ENCODE data around the gene PSMC3.

PSMC3 gene

DNA sequence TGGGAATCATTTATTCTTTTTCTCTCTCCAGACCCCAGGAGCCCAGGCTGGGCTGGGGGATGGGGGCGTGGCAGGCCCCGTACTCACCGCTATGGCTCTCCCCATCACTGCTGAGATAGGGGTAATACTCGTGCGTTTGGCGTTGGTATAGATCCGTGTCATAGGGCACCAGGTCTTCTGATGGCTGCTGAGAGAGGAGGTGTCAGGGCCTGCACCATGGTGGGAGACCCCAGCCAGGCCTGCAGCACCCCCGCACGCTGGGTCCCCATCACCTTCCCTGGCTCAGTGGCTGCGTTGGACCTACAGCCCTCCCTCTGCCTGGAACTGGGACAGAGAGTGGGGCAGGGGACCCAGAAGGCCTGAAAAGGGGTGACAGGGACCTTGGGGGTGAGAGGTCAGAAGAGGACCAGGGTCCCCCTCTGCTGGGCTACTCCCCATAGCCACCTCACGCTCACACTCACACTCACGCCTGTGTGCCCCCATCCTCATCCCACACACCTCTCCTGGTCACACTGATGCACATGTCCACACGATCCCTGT lies 50.6 kb downstream of the PSMC3 start:
- DNase-seq (ENCODE audit: low read depth): no peak

DNA sequence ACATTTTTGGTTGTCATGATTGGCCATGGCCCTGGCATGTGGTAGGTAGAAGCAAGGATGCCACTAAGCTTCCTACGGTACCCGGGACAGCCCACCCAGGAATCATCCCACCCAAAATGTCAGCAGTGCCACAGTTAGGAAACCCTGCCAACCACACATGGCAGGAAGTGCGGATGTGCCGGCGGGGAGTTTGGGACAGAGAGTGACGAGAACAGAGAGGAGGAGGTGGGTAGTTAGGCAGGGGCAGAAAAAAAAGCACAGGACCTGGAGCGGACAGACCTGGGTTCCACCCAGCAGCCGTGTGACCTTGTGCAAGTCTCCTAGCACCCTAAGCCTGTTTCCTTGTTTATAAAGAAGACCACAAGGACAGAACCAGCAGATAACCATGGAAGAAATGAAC lies 51.2 kb downstream of the PSMC3 start:
- DNase-seq (ENCODE audit: low read depth): no peak

DNA sequence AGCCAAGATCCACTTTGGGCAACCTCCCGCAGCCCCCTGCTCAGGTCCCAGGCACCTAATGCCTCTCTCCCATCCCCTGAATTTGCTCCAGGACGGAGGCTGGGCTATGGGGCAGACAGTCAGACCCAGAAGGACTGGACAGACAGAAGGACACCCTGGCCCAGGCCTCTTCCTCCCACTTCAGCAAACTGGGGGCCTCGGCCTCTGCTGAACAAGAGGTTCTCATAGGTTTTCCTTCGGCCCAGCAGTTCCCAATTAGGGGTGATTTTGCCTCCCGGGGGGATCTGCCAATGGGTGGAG lies 51.6 kb downstream of the PSMC3 start:
- DNase-seq (ENCODE audit: low read depth): no peak

DNA sequence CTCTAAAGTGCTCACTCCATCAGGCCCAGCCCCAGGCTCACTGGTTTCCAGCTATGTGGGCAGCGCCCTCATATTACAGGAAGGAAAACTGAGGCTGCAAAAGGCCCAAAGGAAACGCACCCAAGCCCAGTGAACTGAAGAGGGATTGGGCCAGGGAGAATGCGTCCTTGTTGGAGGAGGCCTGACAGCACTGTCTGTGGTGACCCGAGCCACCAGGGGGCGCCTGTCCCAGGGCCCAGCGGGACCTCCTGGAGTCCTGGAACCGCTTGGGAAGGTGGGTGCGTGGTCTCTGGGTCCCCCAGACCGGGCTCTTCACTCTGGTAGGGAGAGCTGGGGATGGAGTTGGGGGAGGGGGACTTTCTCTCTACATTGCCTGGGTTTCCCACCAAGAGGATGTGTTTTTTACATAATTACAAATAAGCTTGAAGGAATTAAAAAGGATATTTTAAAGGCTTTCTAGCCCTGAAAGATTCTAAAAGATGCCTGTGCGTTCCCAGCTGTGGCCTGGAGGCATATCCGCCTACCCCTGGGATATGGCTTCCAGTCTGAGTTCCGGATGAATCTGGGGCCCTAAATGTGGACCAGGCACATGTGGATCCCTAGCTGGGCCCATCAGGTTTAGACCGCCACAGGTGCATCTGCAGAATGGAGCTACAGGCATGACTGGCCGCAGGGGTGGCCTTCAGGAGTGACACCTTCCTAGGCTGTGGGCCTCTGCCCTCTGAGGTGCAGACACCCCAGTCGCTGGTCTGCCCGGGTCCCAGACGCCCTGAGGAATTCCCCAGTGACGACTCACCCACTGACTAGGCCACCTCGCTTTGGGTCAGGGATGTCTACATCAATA lies 52.1 kb downstream of the PSMC3 start:
- peak; percentile 35 for DNase-seq (ENCODE audit: low read depth)

DNA sequence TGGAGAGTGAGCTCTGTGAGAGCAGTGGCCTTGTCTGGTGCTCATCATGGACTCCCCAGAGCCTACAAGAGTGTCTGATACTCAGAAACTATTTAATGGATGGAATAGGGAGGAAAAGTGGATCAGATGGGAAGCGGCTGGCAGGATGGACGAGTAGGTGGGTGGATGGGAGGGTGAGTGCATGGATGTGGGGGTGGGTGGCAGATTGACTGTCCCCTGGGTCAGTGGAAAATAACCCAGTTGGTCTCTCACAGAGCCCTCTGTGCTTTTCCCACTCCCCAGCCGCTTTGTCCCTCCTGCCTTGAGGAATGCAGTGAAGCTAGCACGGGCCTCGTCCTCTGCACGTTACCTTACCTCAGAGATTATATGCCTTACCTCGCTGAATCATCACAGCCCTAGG lies 53.8 kb downstream of the PSMC3 start:
- no peak for DNase-seq (ENCODE audit: low read depth)

DNA sequence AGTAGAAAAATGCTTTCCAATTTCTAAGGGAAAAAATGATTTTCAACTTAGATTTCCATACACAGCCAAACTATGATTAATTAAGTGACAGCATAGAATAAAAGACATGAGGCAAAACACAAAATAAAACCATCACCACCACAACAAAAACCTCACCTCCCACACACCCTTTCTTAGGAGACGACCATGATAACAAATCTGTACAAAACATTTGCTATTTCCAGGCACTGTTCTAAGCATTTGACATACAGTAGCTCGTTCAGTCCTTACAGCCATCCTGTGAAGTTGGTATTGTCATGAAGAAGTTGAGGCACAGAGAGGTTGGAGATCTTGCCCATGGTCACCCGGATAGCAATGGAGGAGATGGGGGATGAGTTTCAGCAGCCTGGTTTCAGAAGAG lies 56.6 kb downstream of the PSMC3 start:
- DNase-seq (ENCODE audit: low read depth): no peak
